Activated gamma-delta T cell (primary cell): ENCODE results near the gene AGK.

Experiments used
- DNase-seq: peaks from one replicate; lab custom pipeline; 2025; lab: John Stamatoyannopoulos, UW

Gene AGK

GRCh38 chr7:141587304-141587703 lies 36.1 kb downstream of the AGK start:
- no peak for DNase-seq

GRCh38 chr7:141588912-141589311 lies 37.7 kb downstream of the AGK start:
- DNase-seq, result no peak

GRCh38 chr7:141590071-141590470 lies 38.9 kb downstream of the AGK start:
- no peak for DNase-seq

GRCh38 chr7:141590666-141591065 lies 39.5 kb downstream of the AGK start:
- no peak for DNase-seq

- DNase-seq, result no peak
These were observed 41.9 kb downstream of the AGK start for GRCh38 chr7:141593134-141593533.

GRCh38 chr7:141597966-141598365 lies 46.8 kb downstream of the AGK start:
- no peak for DNase-seq

- no peak for DNase-seq
These were observed 47.2 kb downstream of the AGK start for GRCh38 chr7:141598408-141598807.

- DNase-seq, result no peak
These were observed 49.2 kb downstream of the AGK start for GRCh38 chr7:141600168-141601006.

GRCh38 chr7:141609576-141609975 lies 58.4 kb downstream of the AGK start:
- DNase-seq, result no peak

- DNase-seq, result no peak
These were observed 59.5 kb downstream of the AGK start for GRCh38 chr7:141610671-141611070.

GRCh38 chr7:141612861-141613260 lies 61.7 kb downstream of the AGK start:
- no peak for DNase-seq

GRCh38 chr7:141617280-141617679 lies 66.1 kb downstream of the AGK start:
- no peak for DNase-seq

GRCh38 chr7:141619745-141620144 lies 68.5 kb downstream of the AGK start:
- DNase-seq, result no peak

- no peak for DNase-seq
These were observed 73.6 kb downstream of the AGK start for GRCh38 chr7:141624763-141625162.

- DNase-seq, result no peak
These were observed 79.4 kb downstream of the AGK start for GRCh38 chr7:141630621-141631020.

GRCh38 chr7:141631525-141631924 lies 80.3 kb downstream of the AGK start:
- no peak for DNase-seq

- DNase-seq, result no peak
These were observed 82.9 kb downstream of the AGK start for GRCh38 chr7:141634065-141634464.

- no peak for DNase-seq
These were observed 84.8 kb downstream of the AGK start for GRCh38 chr7:141636053-141636452.

- no peak for DNase-seq
These were observed 89.1 kb downstream of the AGK start for GRCh38 chr7:141640239-141640840.

- no peak for DNase-seq
These were observed 90.7 kb downstream of the AGK start for GRCh38 chr7:141641876-141642275.

GRCh38 chr7:141645188-141645587 lies 94.0 kb downstream of the AGK start:
- no peak for DNase-seq

GRCh38 chr7:141646826-141647480 lies 95.7 kb downstream of the AGK start:
- DNase-seq, result no peak

- peak; percentile 9 for DNase-seq
These were observed 96.5 kb downstream of the AGK start for GRCh38 chr7:141647701-141648100.
